Retinal pigment epithelial cell (primary cell): ENCODE data around the gene METTL2B.

ENCODE experiments used
- DNase-seq: peaks from one replicate; pipeline ENCODE4 v3.0.0-alpha.2; 2010; ENCODE audit warnings: low read depth
- H3K4me3 ChIP-seq: 2 replicates; pipeline ENCODE4 v1.5.1; 2011; ENCODE audit warnings: mild to moderate bottlenecking, low read length, control low read depth, moderate library complexity
- TF ChIP-seq, protein P1 (sequence below): conservative IDR thresholded peaks from 2 replicates; pipeline ENCODE4 v1.5.1; 2011; ENCODE audit warnings: low read depth, low read length, control low read depth, inconsistent platforms

METTL2B gene

GRCh38 chr7:128435327-128435686, 41.2 kb upstream of the METTL2B start:
- no peak for DNase-seq
- H3K4me3 ChIP-seq = no peak overlapping the region
- TF ChIP-seq, protein P1, sequence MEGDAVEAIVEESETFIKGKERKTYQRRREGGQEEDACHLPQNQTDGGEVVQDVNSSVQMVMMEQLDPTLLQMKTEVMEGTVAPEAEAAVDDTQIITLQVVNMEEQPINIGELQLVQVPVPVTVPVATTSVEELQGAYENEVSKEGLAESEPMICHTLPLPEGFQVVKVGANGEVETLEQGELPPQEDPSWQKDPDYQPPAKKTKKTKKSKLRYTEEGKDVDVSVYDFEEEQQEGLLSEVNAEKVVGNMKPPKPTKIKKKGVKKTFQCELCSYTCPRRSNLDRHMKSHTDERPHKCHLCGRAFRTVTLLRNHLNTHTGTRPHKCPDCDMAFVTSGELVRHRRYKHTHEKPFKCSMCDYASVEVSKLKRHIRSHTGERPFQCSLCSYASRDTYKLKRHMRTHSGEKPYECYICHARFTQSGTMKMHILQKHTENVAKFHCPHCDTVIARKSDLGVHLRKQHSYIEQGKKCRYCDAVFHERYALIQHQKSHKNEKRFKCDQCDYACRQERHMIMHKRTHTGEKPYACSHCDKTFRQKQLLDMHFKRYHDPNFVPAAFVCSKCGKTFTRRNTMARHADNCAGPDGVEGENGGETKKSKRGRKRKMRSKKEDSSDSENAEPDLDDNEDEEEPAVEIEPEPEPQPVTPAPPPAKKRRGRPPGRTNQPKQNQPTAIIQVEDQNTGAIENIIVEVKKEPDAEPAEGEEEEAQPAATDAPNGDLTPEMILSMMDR = no peak

DNA sequence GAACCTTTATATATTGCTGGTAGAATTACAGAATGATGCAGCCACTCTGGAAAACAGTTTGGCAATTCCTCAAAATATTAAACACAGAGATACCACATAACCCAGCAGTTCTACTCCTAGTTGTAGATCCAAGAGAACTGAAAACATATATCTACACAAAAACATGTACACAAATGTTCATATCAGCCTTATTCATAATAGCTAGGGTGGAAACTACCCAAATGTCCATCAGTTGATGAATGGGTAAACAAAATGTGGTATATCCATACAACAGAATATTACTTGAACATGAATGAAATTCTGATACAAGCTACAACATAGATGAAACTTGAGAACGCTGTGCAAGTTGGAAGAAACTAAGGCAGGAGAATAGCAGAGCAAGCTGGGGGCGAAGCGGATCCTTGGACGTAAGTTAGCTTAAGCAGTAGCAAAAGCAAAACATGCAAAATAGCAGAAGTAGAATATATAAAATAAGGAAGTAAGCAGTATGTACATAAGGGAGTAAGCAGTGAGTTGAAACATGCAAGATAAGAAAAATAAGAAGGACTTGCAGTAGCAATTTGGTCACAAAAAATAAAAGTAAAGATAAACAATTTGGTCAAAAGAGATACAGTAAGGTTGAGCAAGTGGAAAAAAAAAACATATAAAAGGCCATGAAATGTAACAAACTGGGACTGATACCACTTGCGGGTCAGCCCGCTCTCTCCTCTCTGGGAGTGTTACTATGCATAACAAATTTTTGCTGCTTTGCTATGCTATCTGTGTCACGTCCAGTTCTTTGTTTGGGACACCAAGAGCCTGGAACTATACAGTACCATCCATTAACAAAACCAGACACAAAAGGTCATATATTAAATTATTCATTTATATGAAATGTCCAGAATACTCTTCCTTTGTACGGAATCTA, 38.9 kb upstream of the METTL2B start:
- TF ChIP-seq, protein P1 = no peak
- DNase-seq = no peak
- H3K4me3 ChIP-seq = no peak overlapping the region

DNA sequence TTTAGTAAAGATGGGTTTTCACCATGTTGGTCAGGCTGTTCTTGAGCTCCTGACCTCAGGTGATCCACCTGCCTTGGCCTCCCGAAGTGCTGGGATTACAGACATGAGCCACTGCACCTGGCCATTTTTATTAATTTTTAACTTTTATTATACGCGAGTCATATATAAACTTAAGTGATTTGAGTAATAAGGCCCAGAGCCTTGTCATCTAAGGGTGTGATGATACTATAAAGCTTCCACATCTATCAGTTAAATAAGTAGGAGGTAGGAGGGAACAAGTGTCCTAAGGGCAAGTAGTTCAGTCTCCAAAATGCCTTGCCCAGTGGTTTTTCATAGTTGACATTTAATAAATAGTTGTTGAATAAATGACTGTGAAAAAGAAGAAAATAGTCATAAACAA, 34.2 kb upstream of the METTL2B start:
- TF ChIP-seq, protein P1 = no peak
- no peak overlapping the region for H3K4me3 ChIP-seq
- DNase-seq = no peak

DNA sequence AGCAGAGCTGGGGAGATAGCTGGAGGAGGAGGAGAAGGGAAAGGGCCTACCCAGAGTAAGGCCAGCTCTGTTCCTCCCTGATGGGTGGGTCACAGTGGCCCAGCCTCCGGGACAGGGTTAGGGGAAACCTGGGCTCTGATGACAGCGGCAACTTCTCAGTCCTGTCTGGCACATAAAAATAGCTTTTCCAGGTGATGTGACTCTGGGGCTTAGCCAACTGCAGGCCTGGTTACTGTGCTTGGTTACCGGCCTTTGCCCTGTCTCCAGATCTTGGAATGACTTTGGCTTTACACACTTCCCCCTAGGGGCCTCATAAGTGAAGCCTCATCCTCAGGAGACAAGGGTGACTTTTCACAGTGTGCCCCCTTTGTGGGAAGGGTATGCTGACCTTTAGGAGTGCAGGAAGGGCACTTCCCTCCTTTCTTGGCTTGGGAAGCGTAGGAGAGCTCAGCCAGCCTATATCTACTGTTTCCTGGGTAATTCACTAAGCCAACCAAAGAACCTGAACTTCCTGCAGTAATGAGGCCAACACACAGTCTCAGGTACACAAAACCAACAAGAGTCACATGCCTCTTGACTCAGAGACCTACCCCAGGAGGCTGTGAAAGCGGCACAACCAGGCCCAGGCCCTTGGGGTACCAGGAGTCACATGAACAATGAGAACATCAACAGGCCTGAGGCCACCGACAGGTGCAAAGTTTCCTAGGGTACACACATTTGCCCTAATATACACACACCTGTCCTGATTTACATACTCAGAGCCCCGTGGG, 32.5 kb upstream of the METTL2B start:
- TF ChIP-seq, protein P1 = no peak

GRCh38 chr7:128446306-128446705, 30.2 kb upstream of the METTL2B start:
- TF ChIP-seq, protein P1 = no peak
- DNase-seq = no peak

More for the DNA sequence above, 32.5 kb upstream of the METTL2B start:
- DNase-seq = no peak
- H3K4me3 ChIP-seq = no peak overlapping the region

DNA sequence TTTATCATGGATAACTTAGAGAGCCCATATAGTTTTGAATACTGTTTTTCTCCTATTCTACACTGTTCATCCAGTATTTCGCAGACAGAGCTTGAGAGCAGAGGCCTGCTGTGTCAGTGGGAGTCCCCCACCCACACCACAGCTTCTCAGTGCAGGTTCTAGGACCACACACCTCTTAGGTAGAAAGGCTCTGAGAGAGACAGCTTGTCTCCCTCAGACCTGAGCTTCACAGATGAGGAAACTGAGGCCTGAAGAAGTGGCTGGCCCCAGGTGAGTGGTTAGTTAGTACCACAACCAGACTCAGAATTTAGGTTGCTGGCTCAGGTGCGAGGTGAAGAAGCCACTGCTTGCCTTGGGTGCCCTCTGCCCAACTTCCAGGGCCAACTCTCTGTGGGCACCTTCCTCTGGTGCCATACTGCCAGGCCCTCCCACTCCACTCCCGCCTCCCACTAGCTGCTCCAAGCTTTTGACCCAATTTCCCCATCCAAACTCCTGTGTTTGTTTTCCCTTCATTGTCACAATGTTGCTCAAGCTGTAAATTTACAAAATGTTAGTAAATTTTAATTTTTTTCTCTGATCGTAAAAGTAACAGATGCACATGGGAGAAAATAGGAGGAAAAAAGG, 28.5 kb upstream of the METTL2B start:
- TF ChIP-seq, protein P1 = no peak
- no peak overlapping the region for H3K4me3 ChIP-seq
- no peak for DNase-seq

More at GRCh38 chr7:128446306-128446705, 30.2 kb upstream of the METTL2B start:
- no peak overlapping the region for H3K4me3 ChIP-seq
